ENCODE data around the gene ADK. TPM values are rescaled to one million over a fixed set of nuclear protein-coding genes. Genes with fewer than 3 reads are reported as not detected.

ADK gene
- total and polyA plus RNA-seq, 2 of the 4 experiments (the other 2 are of a cell fraction): 30.6 to 40.9 TPM

- no CpG with 5 or more reads among the region's 3 CpGs for WGBS, 2 experiments (ENCODE audit: extremely low coverage in 2 of 2, insufficient read length in 1 of 2)
- no peak overlapping the region for H2AK5ac ChIP-seq (ENCODE audit: low read depth, low read length)
- no peak overlapping the region for H2AK9ac ChIP-seq (replicated peaks; ENCODE audit: low read depth, low read length, poor library complexity)
- ATAC-seq (ENCODE audit: low read depth) (no peak), DNase-seq (no peak)
- no peak overlapping the region for H4K8ac ChIP-seq (ENCODE audit: low read depth in 2 of 2, low read length in 2 of 2)
- H3K18ac ChIP-seq (ENCODE audit: low read depth, low read length): no peak overlapping the region
- H3K14ac ChIP-seq (replicated peaks; ENCODE audit: low read depth, low read length): no peak overlapping the region
- no peak overlapping the region for H4K91ac ChIP-seq (ENCODE audit: insufficient read depth, low read depth, low read length)
- no peaks in the 10 kb centered on the region for H3K9me3 ChIP-seq (ENCODE audit: control insufficient read depth, insufficient read depth, low read length)
- TF ChIP-seq MAZ (IDR thresholded peaks at IDR 0.05; ENCODE audit: borderline replicate concordance, low read depth, low read length): no peak
- no peak for TF ChIP-seq FOS (IDR thresholded peaks at IDR 0.05; ENCODE audit: low read depth, low read length)
- no peak for TF ChIP-seq POLR2A (IDR thresholded peaks at IDR 0.05; ENCODE audit: low read depth, low read length)
- TF ChIP-seq ELK1 (IDR thresholded peaks at IDR 0.05; ENCODE audit: borderline replicate concordance, low read depth, low read length): no peak
- TF ChIP-seq MAFK (IDR thresholded peaks at IDR 0.05; ENCODE audit: low read depth, low read length): no peak
- no peak for TF ChIP-seq NFE2L2 (IDR thresholded peaks at IDR 0.05; ENCODE audit: low read depth, low read length)
- no peak for TF ChIP-seq RAD21 (IDR thresholded peaks at IDR 0.05; ENCODE audit: low read length)
- dilution Hi-C loops (cut with HindIII; ENCODE audit: low sequenced_read_pairs, unreplicated experiment): no loop called here
- H3K4ac ChIP-seq (ENCODE audit: low read depth, low read length): no peak overlapping the region
- H4K20me1 ChIP-seq (ENCODE audit: insufficient read depth, low read length): no peaks in the 10 kb centered on the region
- POLR2A ChIA-PET (ENCODE audit: unreplicated experiment): no interaction called here
- H3K4me1 ChIP-seq (ENCODE audit: control insufficient read depth, insufficient read depth, low read length): no peaks in the 10 kb centered on the region
- H2BK120ac ChIP-seq (ENCODE audit: low read depth, low read length): no peak overlapping the region
- no peak overlapping the region for H4K5ac ChIP-seq (ENCODE audit: low read depth, low read length)
- intact Hi-C loops (cut with micrococcal nuclease): no loop called here
- CTCF ChIA-PET: no interaction called here
- no peak overlapping the region for H3K4me2 ChIP-seq (ENCODE audit: low read depth, low read length)
- no peak overlapping the region for H3K9ac ChIP-seq (ENCODE audit: low read depth, low read length)
- H2AFZ ChIP-seq (replicated peaks; ENCODE audit: low read length, poor library complexity): no peak overlapping the region
- H3K4me3 ChIP-seq (ENCODE audit: insufficient read depth, low read depth, low read length): no peak overlapping the region
- H2BK20ac ChIP-seq (ENCODE audit: low read depth, low read length): no peak overlapping the region
- peaks cover 8 to 43% of the 10 kb centered on the region in 2 experiments; a peak in 3 of 4 replicates for H3K79me1 ChIP-seq (ENCODE audit: low read depth in 1 of 2, low read length in 2 of 2)
- no peak overlapping the region for H3K56ac ChIP-seq (ENCODE audit: extremely low read depth, insufficient read depth, low read length)
- no TSS peak for BruUV-seq (replicated peaks)
- no peak overlapping the region for H3K27ac ChIP-seq (ENCODE audit: insufficient read depth, low read length)
- in situ Hi-C loops (cut with MboI; ENCODE audit: low sequenced_read_pairs): no loop called here
- no peak overlapping the region for H3K23ac ChIP-seq (ENCODE audit: low read depth, low read length)
- H3K27me3 ChIP-seq (ENCODE audit: control insufficient read depth, insufficient read depth, low read length): no peaks in the 10 kb centered on the region
- peaks cover 5% of the 10 kb centered on the region; the same call in 1 of the 2 replicates for H3K9me1 ChIP-seq (ENCODE audit: insufficient read depth, low read length)
- H2BK15ac ChIP-seq (ENCODE audit: low read depth, low read length): no peak overlapping the region
- no peak overlapping the region for H2BK5ac ChIP-seq (ENCODE audit: low read depth, low read length, poor library complexity, severe bottlenecking)
- H3K36me3 ChIP-seq (ENCODE audit: control insufficient read depth, insufficient read depth, low read length): no peaks in the 10 kb centered on the region
Observed at GRCh38 chr10:74208997-74209396, 58.0 kb downstream of the ADK start.

Data from IMR-90 (cell line).